Measurements from ENCODE around the gene CRIP1.

Gene CRIP1

GRCh38 chr14:105494606-105494929 is 7.9 kb downstream of the CRIP1 start:
- H3K27ac ChIP-seq, result no peak overlapping the region
- TF ChIP-seq ZFX (IDR thresholded peaks at IDR 0.05; ENCODE audit: borderline replicate concordance) (no peak), CTCF (IDR thresholded peaks at IDR 0.05) (no peak)

DNA sequence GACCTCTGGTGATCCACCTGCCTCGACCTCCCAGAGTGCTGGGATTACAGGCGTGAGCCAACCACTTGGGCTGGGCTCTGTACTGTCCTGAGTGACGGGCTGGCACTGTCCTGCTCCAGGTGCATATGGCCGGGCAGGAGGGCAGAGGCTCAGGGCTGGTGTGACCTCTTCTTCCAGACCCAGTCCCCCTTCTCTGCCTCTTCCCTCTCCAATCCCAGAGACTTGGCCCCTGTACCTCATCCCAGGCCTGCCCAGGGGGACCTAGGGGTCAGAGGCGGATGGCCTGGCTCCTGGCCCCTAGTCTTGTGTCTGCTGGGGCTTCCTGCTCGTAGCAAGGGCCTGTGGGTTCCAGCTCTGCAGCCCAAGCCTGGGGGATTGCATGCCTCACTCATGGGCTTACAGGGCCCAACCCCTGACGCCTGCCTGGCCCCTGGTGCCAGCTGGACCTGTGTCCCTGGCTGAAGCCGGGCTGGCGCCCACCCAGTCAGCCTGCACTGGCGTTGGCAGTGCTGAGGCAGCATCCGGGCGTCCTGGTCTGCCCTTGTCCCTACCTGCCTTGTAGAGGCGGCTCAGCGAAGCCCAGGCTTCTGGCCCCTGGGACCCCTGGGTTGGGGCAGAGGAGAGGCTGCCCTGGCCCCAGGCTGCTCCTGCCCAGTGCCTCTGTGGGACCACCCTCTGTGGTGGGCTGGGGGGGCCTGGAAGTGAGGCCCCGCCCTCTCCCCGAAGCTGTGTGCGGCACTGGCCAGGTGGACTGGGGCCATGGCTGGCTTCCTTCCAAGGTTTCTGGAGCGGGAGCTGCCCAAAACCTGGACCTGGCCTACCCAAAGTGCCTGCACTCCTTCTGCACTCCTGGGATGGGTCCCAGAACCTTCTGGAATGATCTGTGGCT is 8.7 kb downstream of the CRIP1 start:
- TF ChIP-seq CTCF (IDR thresholded peaks at IDR 0.05), result no peak
- TF ChIP-seq ZFX (IDR thresholded peaks at IDR 0.05; ENCODE audit: borderline replicate concordance), result no peak
- H3K27ac ChIP-seq, result no peak overlapping the region

GRCh38 chr14:105495990-105496830 is 9.5 kb downstream of the CRIP1 start:
- no peak overlapping the region for H3K27ac ChIP-seq
- TF ChIP-seq ZFX (IDR thresholded peaks at IDR 0.05; ENCODE audit: borderline replicate concordance) (no peak), CTCF (IDR thresholded peaks at IDR 0.05) (no peak)

GRCh38 chr14:105496831-105497591 is 10.3 kb downstream of the CRIP1 start:
- TF ChIP-seq CTCF (IDR thresholded peaks at IDR 0.05), result no peak
- no peak for TF ChIP-seq ZFX (IDR thresholded peaks at IDR 0.05; ENCODE audit: borderline replicate concordance)
- no peak overlapping the region for H3K27ac ChIP-seq

DNA sequence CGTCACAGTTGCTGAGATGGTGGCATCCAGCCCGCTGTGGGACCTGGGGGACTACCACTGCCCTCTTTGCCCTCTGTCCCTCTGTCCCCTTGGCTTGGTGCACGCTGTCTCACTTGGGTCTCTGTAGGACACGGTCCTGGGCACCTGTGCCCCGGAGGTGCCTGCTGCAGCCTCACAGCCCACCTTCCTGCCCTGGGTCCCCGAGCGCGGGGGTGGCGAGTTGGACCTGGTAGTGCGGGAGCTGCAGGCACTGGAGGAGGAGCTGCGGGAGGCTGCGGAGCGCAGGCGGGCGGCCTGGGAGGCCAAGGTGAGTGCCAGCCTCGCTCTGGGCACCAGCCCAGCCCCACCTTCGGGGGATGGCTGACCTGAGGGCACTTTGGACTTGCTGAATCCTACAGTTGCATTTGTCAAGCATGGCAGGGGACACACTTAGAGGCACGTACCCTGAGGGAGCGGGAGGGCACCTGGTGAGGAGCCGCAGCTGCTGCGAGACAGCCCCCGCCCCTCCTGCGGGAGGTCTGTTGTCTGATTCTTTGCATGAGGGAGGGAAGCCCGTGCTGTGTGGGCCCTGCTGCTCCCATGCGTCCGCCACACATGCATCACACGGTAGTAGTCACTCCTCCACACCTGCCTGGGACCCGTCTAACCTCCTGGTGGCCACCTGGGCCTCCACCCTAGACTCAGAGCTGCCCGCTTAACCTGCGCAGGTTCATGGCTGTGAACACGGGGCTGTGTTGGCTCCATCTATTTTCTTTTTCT is 11.2 kb downstream of the CRIP1 start:
- no peak overlapping the region for H3K27ac ChIP-seq
- TF ChIP-seq CTCF (IDR thresholded peaks at IDR 0.05) (no peak), ZFX (IDR thresholded peaks at IDR 0.05; ENCODE audit: borderline replicate concordance) (no peak)

GRCh38 chr14:105498430-105499255 is 12.0 kb downstream of the CRIP1 start:
- no peak overlapping the region for H3K27ac ChIP-seq
- TF ChIP-seq CTCF (IDR thresholded peaks at IDR 0.05) (no peak), ZFX (IDR thresholded peaks at IDR 0.05; ENCODE audit: borderline replicate concordance) (no peak)

All from 22Rv1 (cell line).